Esophagus muscularis mucosa (tissue), 4 donors: Measurements from ENCODE around the gene SHE.

Experiments used
- CTCF ChIP-seq, 3 experiments: fragments of 200-600 bp in 2 of 3; fragments of 450-650 bp in 1 of 3; sonication (generic) in 2 of 3; IDR thresholded peaks; one replicate each; pipeline ENCODE4 v1.5.1; 2017 to 2019; ENCODE audit warnings: antibody characterized with exemption in 3 of 3, mild to moderate bottlenecking in 2 of 3, moderate library complexity in 1 of 3
- EP300 ChIP-seq: sonication (generic); formaldehyde crosslinking; IDR thresholded peaks from one replicate; pipeline ENCODE4 v1.6.1; 2017; ENCODE audit warnings: antibody characterized with exemption
- POLR2A ChIP-seq: fragments of 450-650 bp; IDR thresholded peaks from one replicate; pipeline ENCODE4 v1.6.1; 2017; ENCODE audit warnings: antibody characterized with exemption, moderate library complexity, mild to moderate bottlenecking, low read depth
- POLR2AphosphoS5 ChIP-seq, 2 donors: sonication (generic); formaldehyde crosslinking; IDR thresholded peaks; one replicate each; pipeline ENCODE4 v1.6.1; 2017; ENCODE audit warnings: antibody characterized with exemption in 2 of 2

DNA sequence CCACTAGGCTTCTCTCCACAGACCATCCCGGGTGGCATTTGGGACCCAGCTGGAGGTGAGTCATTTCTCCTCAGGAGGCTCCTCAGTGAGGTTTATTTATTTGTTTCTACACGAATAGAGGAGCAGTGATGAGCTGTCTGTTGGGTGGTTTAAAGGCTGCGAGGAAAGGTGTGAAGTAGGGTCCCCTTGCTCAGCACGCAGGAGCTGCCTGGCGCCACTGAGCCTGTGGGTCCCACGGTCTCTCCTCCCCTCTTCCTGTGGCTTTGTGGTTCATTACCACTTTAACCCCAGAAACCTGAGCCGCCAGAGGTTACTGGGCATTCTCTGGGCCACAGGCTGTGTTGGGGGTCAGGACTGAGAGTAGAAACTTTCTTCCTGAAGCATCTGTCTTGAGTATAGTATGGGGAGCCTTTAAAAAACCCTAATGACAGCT is 57.2 kb downstream of the SHE start:
- TF ChIP-seq EP300 = no peak
- TF ChIP-seq POLR2AphosphoS5 (IDR thresholded peaks at IDR 0.05) = no peak
- TF ChIP-seq CTCF (IDR thresholded peaks at IDR 0.05) = no peak
- no peak for TF ChIP-seq POLR2A
